Measurements from ENCODE around the gene CADM1.

DNA sequence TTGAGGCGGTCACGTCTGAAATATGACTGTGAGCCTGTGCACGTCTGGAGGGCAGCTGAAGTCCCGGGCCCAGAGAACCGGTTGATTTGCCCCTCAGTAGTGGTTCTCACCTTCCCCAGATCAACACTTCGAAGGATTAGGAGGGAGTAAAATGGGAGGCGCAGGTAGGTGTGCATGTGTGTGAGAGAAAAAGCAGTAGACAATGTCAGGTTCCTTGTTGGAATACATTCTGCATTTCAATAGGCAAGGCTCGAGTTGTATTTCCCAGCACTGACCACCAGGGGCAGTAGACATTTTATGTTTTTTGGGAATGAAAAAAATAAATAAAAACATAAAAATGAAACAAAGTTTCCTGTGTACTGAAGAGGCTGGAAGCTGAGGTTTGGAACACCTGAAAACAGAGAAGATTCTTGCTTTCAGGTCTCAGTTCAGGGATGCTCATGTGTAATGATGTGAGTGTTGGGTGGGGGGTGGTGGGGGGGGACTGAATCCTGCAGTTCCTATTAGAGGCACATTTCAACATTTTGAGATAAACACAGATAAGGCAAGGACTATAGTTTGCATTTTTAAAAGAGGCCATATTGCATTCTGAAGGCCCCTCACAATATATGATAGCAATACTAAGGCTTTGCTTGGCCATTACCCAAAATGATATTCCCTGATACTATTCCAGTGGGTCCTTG is 333.9 kb downstream of the CADM1 start:
- TF ChIP-seq, protein P1, sequence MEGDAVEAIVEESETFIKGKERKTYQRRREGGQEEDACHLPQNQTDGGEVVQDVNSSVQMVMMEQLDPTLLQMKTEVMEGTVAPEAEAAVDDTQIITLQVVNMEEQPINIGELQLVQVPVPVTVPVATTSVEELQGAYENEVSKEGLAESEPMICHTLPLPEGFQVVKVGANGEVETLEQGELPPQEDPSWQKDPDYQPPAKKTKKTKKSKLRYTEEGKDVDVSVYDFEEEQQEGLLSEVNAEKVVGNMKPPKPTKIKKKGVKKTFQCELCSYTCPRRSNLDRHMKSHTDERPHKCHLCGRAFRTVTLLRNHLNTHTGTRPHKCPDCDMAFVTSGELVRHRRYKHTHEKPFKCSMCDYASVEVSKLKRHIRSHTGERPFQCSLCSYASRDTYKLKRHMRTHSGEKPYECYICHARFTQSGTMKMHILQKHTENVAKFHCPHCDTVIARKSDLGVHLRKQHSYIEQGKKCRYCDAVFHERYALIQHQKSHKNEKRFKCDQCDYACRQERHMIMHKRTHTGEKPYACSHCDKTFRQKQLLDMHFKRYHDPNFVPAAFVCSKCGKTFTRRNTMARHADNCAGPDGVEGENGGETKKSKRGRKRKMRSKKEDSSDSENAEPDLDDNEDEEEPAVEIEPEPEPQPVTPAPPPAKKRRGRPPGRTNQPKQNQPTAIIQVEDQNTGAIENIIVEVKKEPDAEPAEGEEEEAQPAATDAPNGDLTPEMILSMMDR (IDR thresholded peaks at IDR 0.05) = peak; percentile 43 to 74 (median 68)
- no peak for TF ChIP-seq POLR2A (IDR thresholded peaks at IDR 0.05)

Measured in right lobe of liver (tissue), 4 donors.